Endothelial cell (in vitro differentiated cells): ENCODE data around the gene CHD5. TPM values are rescaled to one million over a fixed set of nuclear protein-coding genes. Genes with fewer than 3 reads are reported as not detected.

Experiments
- DNase-seq: peaks from one replicate; pipeline ENCODE4 v3.0.0; 2021; ENCODE audit warnings: low spot score
- H3K27ac Mint-ChIP-seq: one replicate; pipeline ENCODE4 v1.8.0; 2021; ENCODE audit warnings: mixed read lengths, inconsistent platforms; ENCODE audit not compliant: unreplicated experiment
- H3K27me3 Mint-ChIP-seq: one replicate; pipeline ENCODE4 v1.8.0; 2021; ENCODE audit warnings: mild to moderate bottlenecking, moderate library complexity, mixed read lengths, inconsistent platforms; ENCODE audit not compliant: unreplicated experiment
- H3K36me3 Mint-ChIP-seq: one replicate; pipeline ENCODE4 v1.8.0; 2021; ENCODE audit warnings: mild to moderate bottlenecking, low read depth, mixed read lengths, inconsistent platforms; ENCODE audit not compliant: unreplicated experiment
- H3K4me1 Mint-ChIP-seq: one replicate; pipeline ENCODE4 v1.8.0; 2021; ENCODE audit warnings: mild to moderate bottlenecking, mixed read lengths, inconsistent platforms; ENCODE audit not compliant: unreplicated experiment
- H3K4me3 Mint-ChIP-seq: one replicate; pipeline ENCODE4 v1.8.0; 2021; ENCODE audit warnings: mild to moderate bottlenecking, mixed read lengths, inconsistent platforms; ENCODE audit not compliant: unreplicated experiment
- H3K9me3 Mint-ChIP-seq: one replicate; pipeline ENCODE4 v1.8.0; 2021; ENCODE audit warnings: mixed read lengths, inconsistent platforms; ENCODE audit not compliant: unreplicated experiment
- total RNA-seq: library from RNA; stranded (reverse); fragmentation: NEBNext Ultra II Directional; extraction: Animal tissue kit (Norgen Biotek cat#: 25700); gene quantifications from one replicate; pipeline ENCODE4 v1.2.1, GENCODE V29; 2021; ENCODE audit not compliant: unreplicated experiment
- TF ChIP-seq, protein P1 (sequence below): fragments of 200-600 bp; sonication (generic); IDR thresholded peaks from one replicate; pipeline ENCODE4 v1.5.0; 2021; ENCODE audit warnings: antibody characterized with exemption; ENCODE audit not compliant: unreplicated experiment

Gene CHD5
- total RNA-seq, 1 donor from 2014 or later: 0.15 TPM

DNA sequence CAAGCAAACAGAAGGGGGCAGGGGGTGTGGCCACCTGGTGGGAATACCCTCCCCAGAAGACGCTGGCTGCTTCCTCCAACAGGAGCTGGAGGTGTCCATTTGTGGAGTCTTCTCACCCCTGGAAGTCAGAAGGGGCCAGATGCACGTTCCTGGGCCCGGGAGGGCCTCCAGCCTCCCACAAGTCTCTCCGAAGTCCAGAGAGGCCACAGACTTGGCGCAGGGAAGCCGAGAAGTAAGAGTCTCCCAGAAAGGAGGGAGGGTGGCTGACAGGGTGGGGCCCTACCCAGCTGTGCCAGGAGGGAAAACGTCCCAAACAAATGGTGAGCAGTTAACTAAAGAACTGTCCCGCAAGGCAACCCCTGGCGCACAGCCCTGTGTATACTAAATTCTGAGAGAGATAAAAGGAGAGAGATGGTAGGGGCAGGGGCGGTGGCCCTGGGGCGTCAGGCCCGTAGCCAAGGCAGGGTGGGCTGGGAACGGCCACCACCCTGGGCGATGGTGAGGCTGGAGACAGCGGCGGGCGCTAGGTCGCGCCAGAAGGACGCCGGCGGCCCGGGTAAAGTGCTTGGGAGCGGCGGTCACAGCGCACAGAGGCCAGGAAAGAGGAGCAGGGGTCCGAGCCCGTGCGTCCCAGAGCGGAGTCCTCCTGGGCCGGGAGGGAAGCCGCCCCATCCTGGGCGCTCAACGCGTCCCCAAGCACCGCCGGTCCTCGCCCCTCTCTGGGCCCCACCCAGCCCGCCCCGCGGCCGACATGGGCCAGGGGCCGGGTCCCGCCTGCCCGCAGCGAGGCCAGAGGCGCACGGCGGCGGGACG, 1.2 kb downstream of the CHD5 start:
- H3K36me3 Mint-ChIP-seq: peaks cover 7% of the 10 kb centered on the region
- peaks cover 24% of the 10 kb centered on the region for H3K27me3 Mint-ChIP-seq
- no peak for DNase-seq
- no peaks in the 10 kb centered on the region for H3K9me3 Mint-ChIP-seq
- no peak overlapping the region for H3K27ac Mint-ChIP-seq
- TF ChIP-seq, protein P1, sequence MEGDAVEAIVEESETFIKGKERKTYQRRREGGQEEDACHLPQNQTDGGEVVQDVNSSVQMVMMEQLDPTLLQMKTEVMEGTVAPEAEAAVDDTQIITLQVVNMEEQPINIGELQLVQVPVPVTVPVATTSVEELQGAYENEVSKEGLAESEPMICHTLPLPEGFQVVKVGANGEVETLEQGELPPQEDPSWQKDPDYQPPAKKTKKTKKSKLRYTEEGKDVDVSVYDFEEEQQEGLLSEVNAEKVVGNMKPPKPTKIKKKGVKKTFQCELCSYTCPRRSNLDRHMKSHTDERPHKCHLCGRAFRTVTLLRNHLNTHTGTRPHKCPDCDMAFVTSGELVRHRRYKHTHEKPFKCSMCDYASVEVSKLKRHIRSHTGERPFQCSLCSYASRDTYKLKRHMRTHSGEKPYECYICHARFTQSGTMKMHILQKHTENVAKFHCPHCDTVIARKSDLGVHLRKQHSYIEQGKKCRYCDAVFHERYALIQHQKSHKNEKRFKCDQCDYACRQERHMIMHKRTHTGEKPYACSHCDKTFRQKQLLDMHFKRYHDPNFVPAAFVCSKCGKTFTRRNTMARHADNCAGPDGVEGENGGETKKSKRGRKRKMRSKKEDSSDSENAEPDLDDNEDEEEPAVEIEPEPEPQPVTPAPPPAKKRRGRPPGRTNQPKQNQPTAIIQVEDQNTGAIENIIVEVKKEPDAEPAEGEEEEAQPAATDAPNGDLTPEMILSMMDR: no peak
- H3K4me1 Mint-ChIP-seq: peaks cover 19% of the 10 kb centered on the region
- peak overlapping the region; percentile 8 for H3K4me3 Mint-ChIP-seq

DNA sequence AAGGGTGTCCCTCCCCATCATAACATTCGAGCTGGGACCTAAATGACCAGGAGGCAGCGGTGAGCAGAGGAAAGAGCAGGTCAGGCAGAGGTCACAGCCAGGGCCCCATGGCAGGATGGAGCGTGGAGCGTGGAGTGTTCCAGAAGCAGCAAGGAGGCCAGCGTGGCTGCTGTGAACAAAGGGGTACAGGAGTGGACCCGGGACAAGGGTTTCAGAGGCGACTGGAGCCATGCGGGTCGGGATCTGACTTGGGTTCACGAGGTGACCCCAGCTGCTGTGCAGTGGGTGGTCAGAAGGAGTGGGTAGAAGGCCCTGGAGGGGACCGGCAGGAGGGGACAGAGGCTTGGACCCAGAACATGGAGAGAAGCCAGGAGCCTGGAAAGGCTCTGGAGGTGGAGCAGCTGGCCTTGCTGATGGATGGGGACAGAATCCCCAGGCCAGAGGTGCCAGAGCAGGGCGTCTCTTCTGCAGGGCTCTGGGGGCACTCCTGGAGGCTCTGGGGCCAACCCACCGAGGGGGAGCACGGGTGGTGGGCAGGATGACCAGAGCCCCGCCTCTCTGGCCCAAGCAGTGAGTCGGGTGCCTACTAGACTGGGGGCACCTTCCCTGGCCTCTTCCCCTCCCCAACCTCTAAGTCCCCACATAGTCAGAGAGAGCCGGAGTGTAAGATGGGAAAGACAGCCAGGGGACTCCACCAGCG, 2.3 kb downstream of the CHD5 start:
- no peaks in the 10 kb centered on the region for H3K9me3 Mint-ChIP-seq
- no peak overlapping the region for H3K27ac Mint-ChIP-seq
- H3K4me3 Mint-ChIP-seq: no peak overlapping the region
- peaks cover 12% of the 10 kb centered on the region for H3K4me1 Mint-ChIP-seq
- TF ChIP-seq, protein P1: no peak
- peaks cover 24% of the 10 kb centered on the region for H3K27me3 Mint-ChIP-seq
- no peak for DNase-seq
- peaks cover 3% of the 10 kb centered on the region for H3K36me3 Mint-ChIP-seq

DNA sequence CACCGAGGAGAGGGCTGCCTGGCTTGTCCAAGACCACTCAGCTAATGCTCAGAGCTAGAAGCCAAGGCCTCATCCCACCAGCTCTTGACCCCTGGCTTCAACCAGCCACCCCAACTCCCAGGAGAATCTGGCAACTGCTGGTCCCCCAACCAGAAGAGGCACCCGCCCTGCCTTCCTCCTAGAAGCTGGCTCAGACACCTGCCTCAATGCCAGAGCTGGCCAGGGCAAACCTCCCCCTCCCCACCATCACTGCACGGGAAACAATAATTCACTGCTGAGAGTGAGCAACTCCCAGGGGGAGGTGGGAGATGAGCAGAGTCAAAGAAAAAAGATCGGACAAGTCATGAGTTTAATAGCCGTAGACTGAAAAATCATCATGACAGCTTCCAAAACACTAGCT, 3.3 kb downstream of the CHD5 start:
- no peak for DNase-seq
- Mint-ChIP-seq H3K9me3 (no peaks in the 10 kb centered on the region), H3K4me1 (peaks cover 11% of the 10 kb centered on the region), H3K27ac (no peak overlapping the region), H3K36me3 (peaks cover 2% of the 10 kb centered on the region), H3K4me3 (no peak overlapping the region), H3K27me3 (peaks cover 23% of the 10 kb centered on the region)
- TF ChIP-seq, protein P1: no peak

DNA sequence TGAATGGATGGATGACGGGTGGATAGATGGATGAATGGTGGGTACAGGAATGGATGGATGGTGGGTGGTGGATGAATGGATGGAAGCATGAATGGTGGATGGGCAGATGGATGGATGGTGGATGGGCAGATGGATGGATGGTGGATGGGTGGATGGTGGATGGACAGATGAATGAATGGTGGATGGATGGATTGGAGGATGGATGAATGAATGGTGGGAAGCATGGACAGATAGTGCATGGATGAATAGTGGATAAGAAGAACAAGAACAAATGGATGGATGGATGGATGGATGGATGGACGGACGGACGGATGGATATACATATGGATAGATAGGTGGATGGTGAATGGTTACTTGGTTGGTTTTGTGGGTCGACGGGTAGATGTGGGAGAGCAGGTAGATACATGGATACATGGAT, 4.7 kb downstream of the CHD5 start:
- DNase-seq: no peak
- Mint-ChIP-seq H3K4me3 (no peak overlapping the region), H3K9me3 (no peaks in the 10 kb centered on the region), H3K27ac (no peak overlapping the region), H3K36me3 (no peaks in the 10 kb centered on the region), H3K27me3 (peaks cover 17% of the 10 kb centered on the region), H3K4me1 (peaks cover 2% of the 10 kb centered on the region)
- TF ChIP-seq, protein P1: no peak
